Smooth muscle cell (in vitro differentiated cells): Measurements from ENCODE around the gene PLEKHA1. TPM values are rescaled to one million over a fixed set of nuclear protein-coding genes. Genes with fewer than 3 reads are reported as not detected.
A peak's percentile ranks its signal among the peaks of the same experiment; 100 is the strongest.

ENCODE experiments used
- DNase-seq: peaks from one replicate; lab custom pipeline; 2025; ENCODE audit not compliant: unreplicated experiment; lab: John Stamatoyannopoulos, UW
- H2AFZ ChIP-seq: fragments of 200-600 bp; sonication (generic); 2 replicates; pipeline ENCODE4 v1.6.0; 2016; ENCODE audit warnings: antibody characterized with exemption, low read depth, mild to moderate bottlenecking
- H3F3A ChIP-seq: fragments of 200-600 bp; sonication (generic); 2 replicates; pipeline ENCODE4 v1.6.0; 2017; ENCODE audit warnings: antibody characterized with exemption, low read depth
- H3K27ac ChIP-seq: fragments of 200-600 bp; sonication (generic); 2 replicates; pipeline ENCODE4 v1.5.1; 2016; ENCODE audit warnings: low read depth, mild to moderate bottlenecking
- H3K27me3 ChIP-seq: fragments of 200-600 bp; sonication (generic); 2 replicates; pipeline ENCODE4 v1.6.1; 2016; ENCODE audit warnings: low read depth, mild to moderate bottlenecking
- H3K36me3 ChIP-seq: fragments of 200-600 bp; sonication (generic); 2 replicates; pipeline ENCODE4 v1.5.1; 2016; ENCODE audit warnings: low read depth
- H3K4me1 ChIP-seq: fragments of 200-600 bp; sonication (generic); 2 replicates; pipeline ENCODE4 v1.5.1; 2016; ENCODE audit warnings: low read depth
- H3K4me2 ChIP-seq: fragments of 200-600 bp; sonication (generic); 2 replicates; pipeline ENCODE4 v1.6.0; 2016; ENCODE audit warnings: mild to moderate bottlenecking
- H3K4me3 ChIP-seq: fragments of 200-600 bp; sonication (generic); 2 replicates; pipeline ENCODE4 v1.5.1; 2016; ENCODE audit warnings: mild to moderate bottlenecking
- H3K79me2 ChIP-seq: fragments of 200-600 bp; sonication (generic); 2 replicates; pipeline ENCODE4 v1.6.0; 2016; ENCODE audit warnings: low read depth, mild to moderate bottlenecking
- H3K9ac ChIP-seq: fragments of 200-600 bp; sonication (generic); 2 replicates; pipeline ENCODE4 v1.6.0; 2016; ENCODE audit warnings: low read depth
- H3K9me3 ChIP-seq: fragments of 200-600 bp; sonication (generic); replicated peaks from 2 replicates; pipeline ENCODE4 v1.5.1; 2016; ENCODE audit warnings: low read depth
- H4K20me1 ChIP-seq: fragments of 200-600 bp; sonication (generic); 2 replicates; pipeline ENCODE4 v1.6.0; 2016; ENCODE audit warnings: low read depth
- CTCF ChIP-seq: fragments of 200-600 bp; sonication (generic); IDR thresholded peaks from 2 replicates; pipeline ENCODE4 v1.5.1; 2017; ENCODE audit warnings: borderline replicate concordance, mild to moderate bottlenecking, antibody characterized with exemption; ENCODE audit not compliant: insufficient read depth, poor library complexity, severe bottlenecking
- WGBS: methylation state at CpG from one replicate; pipeline ENCODE4 v1.1.7; 2016; ENCODE audit warnings: low lambda C conversion rate; 5-methylcytosine and 5-hydroxymethylcytosine counted together
- polyA plus RNA-seq: library from polyadenylated mRNA; unstranded; fragments of >200 nt; fragmentation: Nextera tagmentation; extraction: Ambion mirVana; gene quantifications from 2 replicates; pipeline ENCODE4 v1.2.1, GENCODE V29; 2016
- total RNA-seq: library from RNA; depleted of rRNA; stranded (reverse); fragments of >200 nt; gene quantifications from 2 replicates; pipeline ENCODE4 v1.2.3, GENCODE V29; 2014

Gene PLEKHA1
- total and polyA plus RNA-seq, 2 experiments from 2014 or later = 22.7 to 24.6 TPM

GRCh38 chr10:122427280-122427679 lies 52.8 kb downstream of the PLEKHA1 start:
- no peaks in the 10 kb centered on the region for H3K79me2 ChIP-seq
- WGBS = 95% methylated on average over 2 of the region's 2 CpGs
- no peak overlapping the region for H2AFZ ChIP-seq
- no peak for DNase-seq
- no peaks in the 10 kb centered on the region for H3K27me3 ChIP-seq
- TF ChIP-seq CTCF = no peak
- no peak overlapping the region for H3K9ac ChIP-seq
- no peaks in the 10 kb centered on the region for H4K20me1 ChIP-seq
- H3K4me3 ChIP-seq = no peak overlapping the region
- no peaks in the 10 kb centered on the region for H3K4me1 ChIP-seq
- no peaks in the 10 kb centered on the region for H3F3A ChIP-seq
- H3K36me3 ChIP-seq = peaks cover 3% of the 10 kb centered on the region
- no peaks in the 10 kb centered on the region for H3K9me3 ChIP-seq
- no peak overlapping the region for H3K4me2 ChIP-seq
- H3K27ac ChIP-seq = no peak overlapping the region

- Histone ChIP-seq H3K27me3 (no peaks in the 10 kb centered on the region), H3K4me1 (no peaks in the 10 kb centered on the region), H3K9me3 (no peaks in the 10 kb centered on the region), H3K79me2 (no peaks in the 10 kb centered on the region), H3F3A (no peaks in the 10 kb centered on the region), H3K4me3 (no peak overlapping the region), H3K9ac (no peak overlapping the region), H3K27ac (no peak overlapping the region), H3K36me3 (no peaks in the 10 kb centered on the region), H4K20me1 (no peaks in the 10 kb centered on the region), H2AFZ (no peak overlapping the region), H3K4me2 (no peak overlapping the region)
- 50% methylated on average over 3 of the region's 3 CpGs for WGBS
- TF ChIP-seq CTCF = peak; percentile 77
- DNase-seq = no peak
Measured at GRCh38 chr10:122435212-122435827, 60.8 kb downstream of the PLEKHA1 start.

DNA sequence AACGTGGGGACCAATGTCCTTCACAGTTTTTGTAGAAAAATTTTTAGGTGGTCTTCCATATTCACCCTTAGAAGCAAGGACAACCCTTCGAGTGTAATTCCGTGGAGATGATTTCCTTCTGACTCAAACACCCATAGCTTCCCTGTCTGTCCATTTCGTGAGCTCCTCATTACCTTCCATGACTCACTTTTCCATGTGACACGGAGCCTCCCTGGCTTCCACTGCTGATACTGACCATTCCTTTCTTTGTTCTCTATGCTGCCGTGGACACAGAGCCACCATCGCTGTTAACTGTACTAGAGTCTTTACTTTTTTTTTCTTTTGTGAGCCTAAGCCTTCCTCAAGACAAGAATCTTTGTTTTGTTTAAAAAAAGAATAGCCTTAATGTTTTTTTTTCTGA lies 67.5 kb downstream of the PLEKHA1 start:
- Histone ChIP-seq H3K9ac (peak overlapping the region; percentile 22), H3K4me1 (no peaks in the 10 kb centered on the region), H3K9me3 (no peaks in the 10 kb centered on the region), H3K4me3 (no peak overlapping the region), H3K36me3 (no peaks in the 10 kb centered on the region), H3F3A (no peaks in the 10 kb centered on the region), H4K20me1 (no peaks in the 10 kb centered on the region), H3K79me2 (no peaks in the 10 kb centered on the region), H3K27ac (peak overlapping the region; percentile 61), H2AFZ (peak overlapping the region; percentile 19), H3K27me3 (no peaks in the 10 kb centered on the region), H3K4me2 (no peak overlapping the region)
- no peak for TF ChIP-seq CTCF
- 32% methylated on average over 7 of the region's 7 CpGs for WGBS
- DNase-seq = no peak

GRCh38 chr10:122445469-122445868 lies 71.0 kb downstream of the PLEKHA1 start:
- Histone ChIP-seq H4K20me1 (no peaks in the 10 kb centered on the region), H3K4me3 (no peak overlapping the region), H3K9me3 (no peaks in the 10 kb centered on the region), H3K27ac (no peak overlapping the region), H3F3A (no peaks in the 10 kb centered on the region), H3K27me3 (no peaks in the 10 kb centered on the region), H3K36me3 (no peaks in the 10 kb centered on the region), H3K9ac (no peak overlapping the region), H2AFZ (no peak overlapping the region), H3K4me2 (no peak overlapping the region), H3K4me1 (no peaks in the 10 kb centered on the region), H3K79me2 (no peaks in the 10 kb centered on the region)
- WGBS = 95% methylated on average over 1 of the region's 1 CpG
- no peak for TF ChIP-seq CTCF
- DNase-seq = no peak
